PC-9 (cell line): Measurements from ENCODE around the gene TANC2. TPM values are rescaled to one million over a fixed set of nuclear protein-coding genes. Genes with fewer than 3 reads are reported as not detected.

ENCODE experiments used
- BruUV-seq: library from RNA; stranded (reverse); fragments of 400-500 nt; replicated peaks from 2 replicates; lab custom pipeline; 2021; lab: Mats Ljungman, UMichigan
- CTCF ChIA-PET: fragments of 300-600 bp; sonication (Branson Sonifier 250); formaldehyde crosslinking; loops from one replicate; lab custom pipeline; 2022; ENCODE audit warnings: antibody characterized with exemption; lab: Charles Lee
- POLR2A ChIA-PET: fragments of 300-600 bp; sonication (Branson Sonifier 250); formaldehyde crosslinking; loops from one replicate; lab custom pipeline; 2022; ENCODE audit warnings: antibody characterized with exemption; ENCODE audit not compliant: unreplicated experiment; lab: Charles Lee
- DNase-seq, 2 experiments: peaks; one replicate each; pipeline versions ENCODE4 v3.0.0 to v3.0.0-alpha.2; 2015 to 2022; ENCODE audit warnings: mixed read lengths in 1 of 2
- H2AFZ ChIP-seq: fragments of 200-600 bp; sonication (generic); 2 replicates; pipeline ENCODE4 v1.8.1; 2017; ENCODE audit warnings: antibody characterized with exemption
- H3F3A ChIP-seq: fragments of 200-600 bp; sonication (generic); 2 replicates; pipeline ENCODE4 v1.8.1; 2017; ENCODE audit warnings: antibody characterized with exemption, mild to moderate bottlenecking, low read depth; ENCODE audit not compliant: insufficient read depth
- H3K27ac ChIP-seq: fragments of 200-600 bp; sonication (generic); 2 replicates; pipeline ENCODE4 v1.6.1; 2016; ENCODE audit warnings: mixed run types
- H3K27me3 ChIP-seq: fragments of 200-600 bp; sonication (generic); 2 replicates; pipeline ENCODE4 v1.6.1; 2016; ENCODE audit warnings: low read depth, mixed run types; ENCODE audit not compliant: insufficient read depth
- H3K36me3 ChIP-seq: fragments of 200-600 bp; sonication (generic); 2 replicates; pipeline ENCODE4 v1.6.1; 2016; ENCODE audit warnings: low read depth, mixed run types
- H3K4me1 ChIP-seq: fragments of 200-600 bp; sonication (generic); replicated peaks from 2 replicates; pipeline ENCODE4 v1.6.1; 2016; ENCODE audit warnings: mixed run types; ENCODE audit not compliant: insufficient read depth
- H3K4me2 ChIP-seq: fragments of 200-600 bp; sonication (generic); 2 replicates; pipeline ENCODE4 v1.6.1; 2017; ENCODE audit warnings: mixed run types
- H3K4me3 ChIP-seq: fragments of 200-600 bp; sonication (generic); 2 replicates; pipeline ENCODE4 v1.6.1; 2016; ENCODE audit warnings: mixed run types
- H3K79me2 ChIP-seq: fragments of 200-600 bp; sonication (generic); 2 replicates; pipeline ENCODE4 v1.6.1; 2017; ENCODE audit warnings: low read depth, mixed run types
- H3K9me2 ChIP-seq: fragments of 200-600 bp; sonication (generic); 2 replicates; pipeline ENCODE4 v1.8.1; 2017; ENCODE audit warnings: mild to moderate bottlenecking; ENCODE audit not compliant: insufficient read depth
- H3K9me3 ChIP-seq: fragments of 200-600 bp; sonication (generic); 2 replicates; pipeline ENCODE4 v1.8.1; 2016; ENCODE audit warnings: low read depth; ENCODE audit not compliant: insufficient read depth
- H4K20me1 ChIP-seq: fragments of 200-600 bp; sonication (generic); 2 replicates; pipeline ENCODE4 v1.8.1; 2017; ENCODE audit not compliant: insufficient read depth
- EZH2 ChIP-seq: fragments of 200-600 bp; sonication (generic); IDR thresholded peaks from 2 replicates; pipeline ENCODE4 v1.8.0; 2017; ENCODE audit warnings: antibody characterized with exemption, low read depth
- intact Hi-C: fragments of 100-400 bp; cut with micrococcal nuclease; formaldehyde crosslinking; loops from one replicate; pipeline ENCODE4 v1.10.0; 2022; ENCODE audit not compliant: unreplicated experiment
- total RNA-seq: library from RNA; stranded (reverse); gene quantifications from 2 replicates; pipeline ENCODE4 v1.2.3, GENCODE V29; 2021
- TF ChIP-seq, protein P1 (sequence below): fragments of 200-600 bp; sonication (generic); conservative IDR thresholded peaks from 2 replicates; pipeline ENCODE4 v1.6.1; 2017; ENCODE audit warnings: mixed run types, antibody characterized with exemption, mild to moderate bottlenecking, moderate library complexity

Gene TANC2
- total RNA-seq, 1 experiment from 2014 or later, result 122 TPM

DNA sequence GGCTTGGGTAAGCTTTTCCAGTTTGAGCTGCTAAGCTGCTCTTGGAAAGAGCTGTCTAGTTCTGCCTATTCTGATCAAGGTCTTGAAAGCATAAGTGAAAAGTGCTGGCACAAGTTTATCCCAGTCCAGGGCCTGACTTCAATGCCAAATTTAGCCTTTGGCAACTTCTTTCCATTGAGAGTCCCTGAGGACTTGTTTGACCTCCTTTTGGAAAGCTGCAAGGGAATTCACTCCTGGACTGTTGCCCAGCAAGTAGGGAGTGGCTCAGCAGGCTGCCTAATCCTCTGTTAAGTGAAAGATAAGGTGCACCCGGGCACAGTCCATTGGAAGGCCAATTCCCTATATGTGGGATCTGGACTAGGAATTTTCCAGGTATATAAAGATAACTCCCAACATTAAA, 16.0 kb upstream of the TANC2 start:
- Histone ChIP-seq H3K9me2 (no peaks in the 10 kb centered on the region), H3K27ac (peak overlapping the region; percentile 11; the same call in 1 of the 2 replicates), H4K20me1 (no peaks in the 10 kb centered on the region), H3K27me3 (no peaks in the 10 kb centered on the region), H3K4me2 (peak overlapping the region; percentile 31), H3K4me3 (no peak overlapping the region), H2AFZ (no peak overlapping the region), H3K4me1 (peaks cover 16% of the 10 kb centered on the region), H3K79me2 (no peaks in the 10 kb centered on the region), H3F3A (peaks cover 11% of the 10 kb centered on the region), H3K36me3 (no peaks in the 10 kb centered on the region), H3K9me3 (no peaks in the 10 kb centered on the region)
- BruUV-seq, result no TSS peak
- DNase-seq, result peak; percentile 72 to 81
- TF ChIP-seq, protein P1, sequence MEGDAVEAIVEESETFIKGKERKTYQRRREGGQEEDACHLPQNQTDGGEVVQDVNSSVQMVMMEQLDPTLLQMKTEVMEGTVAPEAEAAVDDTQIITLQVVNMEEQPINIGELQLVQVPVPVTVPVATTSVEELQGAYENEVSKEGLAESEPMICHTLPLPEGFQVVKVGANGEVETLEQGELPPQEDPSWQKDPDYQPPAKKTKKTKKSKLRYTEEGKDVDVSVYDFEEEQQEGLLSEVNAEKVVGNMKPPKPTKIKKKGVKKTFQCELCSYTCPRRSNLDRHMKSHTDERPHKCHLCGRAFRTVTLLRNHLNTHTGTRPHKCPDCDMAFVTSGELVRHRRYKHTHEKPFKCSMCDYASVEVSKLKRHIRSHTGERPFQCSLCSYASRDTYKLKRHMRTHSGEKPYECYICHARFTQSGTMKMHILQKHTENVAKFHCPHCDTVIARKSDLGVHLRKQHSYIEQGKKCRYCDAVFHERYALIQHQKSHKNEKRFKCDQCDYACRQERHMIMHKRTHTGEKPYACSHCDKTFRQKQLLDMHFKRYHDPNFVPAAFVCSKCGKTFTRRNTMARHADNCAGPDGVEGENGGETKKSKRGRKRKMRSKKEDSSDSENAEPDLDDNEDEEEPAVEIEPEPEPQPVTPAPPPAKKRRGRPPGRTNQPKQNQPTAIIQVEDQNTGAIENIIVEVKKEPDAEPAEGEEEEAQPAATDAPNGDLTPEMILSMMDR, result no peak
- TF ChIP-seq EZH2, result no peak
- ChIA-PET POLR2A (interaction anchor here (0.5 to 0.7 kb wide), 2 partner anchors 17 to 235 kb away, joined by 3 to 4 read pairs; no protein-coding TSS in a partner anchor), CTCF (interaction anchor here (0.5 to 0.6 kb wide), 2 partner anchors 397 to 578 kb away, joined by 3 to 4 read pairs; no protein-coding TSS in a partner anchor)
- intact Hi-C loops, result no loop called here

DNA sequence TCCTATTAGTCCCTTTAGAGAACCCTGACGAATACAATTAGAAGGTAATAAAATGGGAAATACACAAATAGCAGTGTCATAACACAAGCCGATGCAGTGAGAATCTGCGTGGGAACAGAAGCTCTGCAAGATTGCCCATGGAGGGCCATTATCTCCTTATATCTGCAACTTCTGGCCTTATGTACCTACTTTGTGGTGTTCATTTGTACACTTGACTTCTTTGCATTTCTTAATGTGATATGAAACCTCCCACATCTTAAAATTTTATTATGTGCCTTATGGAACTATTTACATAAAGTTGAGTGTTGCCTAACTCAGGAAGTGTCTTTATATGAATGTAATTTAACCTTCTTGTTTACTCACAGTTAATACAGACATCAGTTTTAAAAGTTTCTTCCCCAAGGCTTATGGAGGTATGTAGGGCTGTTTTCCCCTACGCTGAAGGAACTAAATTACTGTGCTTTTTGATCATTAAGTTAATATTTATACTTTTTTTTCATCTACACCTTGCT, 10.1 kb upstream of the TANC2 start:
- H3K79me2 ChIP-seq, result no peaks in the 10 kb centered on the region
- intact Hi-C loops, result no loop called here
- H3K4me2 ChIP-seq, result 0 out of 2 replicates have a peak overlapping the region, but pooled peaks have one; percentile 1
- POLR2A ChIA-PET, result no interaction called here
- no peaks in the 10 kb centered on the region for H3K9me3 ChIP-seq
- CTCF ChIA-PET, result no interaction called here
- no TSS peak for BruUV-seq
- no peaks in the 10 kb centered on the region for H3K9me2 ChIP-seq
- no peak overlapping the region for H2AFZ ChIP-seq
- H3F3A ChIP-seq, result no peaks in the 10 kb centered on the region; the same call in 1 of the 2 replicates
- H4K20me1 ChIP-seq, result no peaks in the 10 kb centered on the region
- no peak overlapping the region for H3K27ac ChIP-seq
- no peak overlapping the region for H3K4me3 ChIP-seq
- TF ChIP-seq EZH2, result no peak
- TF ChIP-seq, protein P1, result no peak
- peak in 1 of 2 experiments; percentile 51 for DNase-seq
- H3K4me1 ChIP-seq, result peaks cover 12% of the 10 kb centered on the region
- no peaks in the 10 kb centered on the region for H3K27me3 ChIP-seq
- no peaks in the 10 kb centered on the region for H3K36me3 ChIP-seq

DNA sequence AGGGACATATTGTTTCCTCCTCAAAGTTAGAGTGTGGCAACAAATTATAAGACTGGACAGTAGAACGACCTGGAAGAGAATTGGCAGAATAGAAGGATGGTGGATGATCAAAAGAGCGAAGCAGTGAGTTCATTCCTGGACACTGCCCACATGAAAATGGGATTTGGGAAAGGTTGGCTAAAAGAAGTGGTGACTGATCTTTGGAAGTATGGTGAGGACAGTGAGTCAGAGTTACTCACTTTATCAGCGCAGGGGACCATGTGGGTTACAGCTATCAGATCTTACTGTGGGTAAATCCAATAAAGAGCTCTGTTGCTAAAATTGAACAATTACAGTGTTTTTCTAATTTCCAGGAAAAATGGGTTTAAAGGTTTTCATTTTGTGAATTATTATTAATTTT, 2.7 kb upstream of the TANC2 start:
- no peaks in the 10 kb centered on the region; the same call in 1 of the 2 replicates for H4K20me1 ChIP-seq
- peaks cover 29% of the 10 kb centered on the region; the same call in 1 of the 2 replicates for H3F3A ChIP-seq
- H3K27ac ChIP-seq, result no peak overlapping the region
- peaks cover 20% of the 10 kb centered on the region for H3K4me1 ChIP-seq
- TF ChIP-seq EZH2, result no peak
- TF ChIP-seq, protein P1, result no peak
- H3K9me2 ChIP-seq, result no peaks in the 10 kb centered on the region
- CTCF ChIA-PET, result no interaction called here
- POLR2A ChIA-PET, result no interaction called here
- no peak overlapping the region for H2AFZ ChIP-seq
- no peaks in the 10 kb centered on the region for H3K36me3 ChIP-seq
- BruUV-seq, result no TSS peak
- H3K79me2 ChIP-seq, result peaks cover 18% of the 10 kb centered on the region
- H3K9me3 ChIP-seq, result no peaks in the 10 kb centered on the region
- H3K4me3 ChIP-seq, result no peak overlapping the region
- DNase-seq, result peak in 1 of 2 experiments; percentile 60
- no peak overlapping the region for H3K4me2 ChIP-seq
- intact Hi-C loops, result no loop called here
- no peaks in the 10 kb centered on the region for H3K27me3 ChIP-seq
